Measurements from ENCODE around the gene C11orf68.
"Not testable (repeated sequence)": the region's sequence is repeated elsewhere in the genome, so short reads cannot be mapped to it uniquely, and the experiment has no call there.

C11orf68 gene

GRCh38 chr11:65954771-65955170 lies 35.9 kb upstream of the C11orf68 start:
- Histone ChIP-seq H3K27ac (ENCODE audit: low read depth, low read length) (no peak overlapping the region), H3K4me1 (ENCODE audit: control insufficient read depth, insufficient read depth, low read length) (0 out of 2 replicates have a peak, but pooled peaks cover 8% of the 10 kb centered on the region), H3K4me3 (ENCODE audit: low read depth, low read length) (no peak overlapping the region), H3K9me3 (ENCODE audit: control insufficient read depth, insufficient read depth, low read depth, low read length) (no peaks in the 10 kb centered on the region), H3K27me3 (ENCODE audit: control insufficient read depth, insufficient read depth, low read length) (no peaks in the 10 kb centered on the region), H3K36me3 (ENCODE audit: control insufficient read depth, insufficient read depth, low read length) (no peaks in the 10 kb centered on the region), H3K9ac (ENCODE audit: low read length) (no peak overlapping the region)

GRCh38 chr11:65953471-65953870 lies 34.6 kb upstream of the C11orf68 start:
- H3K27me3 ChIP-seq (ENCODE audit: control insufficient read depth, insufficient read depth, low read length), result no peaks in the 10 kb centered on the region
- H3K4me3 ChIP-seq (ENCODE audit: low read depth, low read length), result no peak overlapping the region
- 0 out of 2 replicates have a peak overlapping the region, but pooled peaks have one; percentile 34 for H3K27ac ChIP-seq (ENCODE audit: low read depth, low read length)
- no peak overlapping the region for H3K9ac ChIP-seq (ENCODE audit: low read length)
- H3K36me3 ChIP-seq (ENCODE audit: control insufficient read depth, insufficient read depth, low read length), result no peaks in the 10 kb centered on the region
- no peaks in the 10 kb centered on the region for H3K9me3 ChIP-seq (ENCODE audit: control insufficient read depth, insufficient read depth, low read depth, low read length)
- 0 out of 2 replicates have a peak, but pooled peaks cover 4% of the 10 kb centered on the region for H3K4me1 ChIP-seq (ENCODE audit: control insufficient read depth, insufficient read depth, low read length)

- no peaks in the 10 kb centered on the region for H3K36me3 ChIP-seq (ENCODE audit: control insufficient read depth, insufficient read depth, low read length)
- peaks cover 9% of the 10 kb centered on the region; the same call in 1 of the 2 replicates for H3K4me1 ChIP-seq (ENCODE audit: control insufficient read depth, insufficient read depth, low read length)
- H3K27me3 ChIP-seq (ENCODE audit: control insufficient read depth, insufficient read depth, low read length), result no peaks in the 10 kb centered on the region
- no peak overlapping the region for H3K27ac ChIP-seq (ENCODE audit: low read depth, low read length)
- H3K4me3 ChIP-seq (ENCODE audit: low read depth, low read length), result no peak overlapping the region
- no peaks in the 10 kb centered on the region for H3K9me3 ChIP-seq (ENCODE audit: control insufficient read depth, insufficient read depth, low read depth, low read length)
- no peak overlapping the region for H3K9ac ChIP-seq (ENCODE audit: low read length)
These were observed 33.2 kb upstream of the C11orf68 start for GRCh38 chr11:65952052-65952521.

GRCh38 chr11:65951641-65952040 lies 32.8 kb upstream of the C11orf68 start:
- H3K27ac ChIP-seq (ENCODE audit: low read depth, low read length); H3K4me3 ChIP-seq (ENCODE audit: low read depth, low read length); H3K36me3 ChIP-seq (ENCODE audit: control insufficient read depth, insufficient read depth, low read length); H3K27me3 ChIP-seq (ENCODE audit: control insufficient read depth, insufficient read depth, low read length); H3K9ac ChIP-seq (ENCODE audit: low read length); H3K9me3 ChIP-seq (ENCODE audit: control insufficient read depth, insufficient read depth, low read depth, low read length): not testable (repeated sequence)
- peaks cover 13% of the 10 kb centered on the region for H3K4me1 ChIP-seq (ENCODE audit: control insufficient read depth, insufficient read depth, low read length)

GRCh38 chr11:65950711-65951110 lies 31.8 kb upstream of the C11orf68 start:
- not testable (repeated sequence) for H3K4me3 ChIP-seq (ENCODE audit: low read depth, low read length); H3K9me3 ChIP-seq (ENCODE audit: control insufficient read depth, insufficient read depth, low read depth, low read length); H3K9ac ChIP-seq (ENCODE audit: low read length); H3K27me3 ChIP-seq (ENCODE audit: control insufficient read depth, insufficient read depth, low read length); H3K36me3 ChIP-seq (ENCODE audit: control insufficient read depth, insufficient read depth, low read length); H3K27ac ChIP-seq (ENCODE audit: low read depth, low read length)
- H3K4me1 ChIP-seq (ENCODE audit: control insufficient read depth, insufficient read depth, low read length), result peaks cover 20% of the 10 kb centered on the region

- H3K27ac ChIP-seq (ENCODE audit: low read depth, low read length), result no peak overlapping the region
- peak overlapping the region; percentile 33 for H3K9ac ChIP-seq (ENCODE audit: low read length)
- no peaks in the 10 kb centered on the region for H3K9me3 ChIP-seq (ENCODE audit: control insufficient read depth, insufficient read depth, low read depth, low read length)
- H3K4me1 ChIP-seq (ENCODE audit: control insufficient read depth, insufficient read depth, low read length), result peaks cover 22% of the 10 kb centered on the region
- no peaks in the 10 kb centered on the region for H3K27me3 ChIP-seq (ENCODE audit: control insufficient read depth, insufficient read depth, low read length)
- no peak overlapping the region for H3K4me3 ChIP-seq (ENCODE audit: low read depth, low read length)
- H3K36me3 ChIP-seq (ENCODE audit: control insufficient read depth, insufficient read depth, low read length), result no peaks in the 10 kb centered on the region
These were observed 28.8 kb upstream of the C11orf68 start for GRCh38 chr11:65947603-65948125.

- H3K4me3 ChIP-seq (ENCODE audit: low read depth, low read length), result no peak overlapping the region
- no peak overlapping the region for H3K27ac ChIP-seq (ENCODE audit: low read depth, low read length)
- H3K4me1 ChIP-seq (ENCODE audit: control insufficient read depth, insufficient read depth, low read length), result peaks cover 22% of the 10 kb centered on the region
- no peaks in the 10 kb centered on the region for H3K27me3 ChIP-seq (ENCODE audit: control insufficient read depth, insufficient read depth, low read length)
- H3K36me3 ChIP-seq (ENCODE audit: control insufficient read depth, insufficient read depth, low read length), result no peaks in the 10 kb centered on the region
- no peaks in the 10 kb centered on the region for H3K9me3 ChIP-seq (ENCODE audit: control insufficient read depth, insufficient read depth, low read depth, low read length)
- peak overlapping the region; percentile 42 for H3K9ac ChIP-seq (ENCODE audit: low read length)
These were observed 28.3 kb upstream of the C11orf68 start for GRCh38 chr11:65947133-65947532.

- no peaks in the 10 kb centered on the region for H3K36me3 ChIP-seq (ENCODE audit: control insufficient read depth, insufficient read depth, low read length)
- H3K9me3 ChIP-seq (ENCODE audit: control insufficient read depth, insufficient read depth, low read depth, low read length), result no peaks in the 10 kb centered on the region
- no peak overlapping the region for H3K27ac ChIP-seq (ENCODE audit: low read depth, low read length)
- H3K27me3 ChIP-seq (ENCODE audit: control insufficient read depth, insufficient read depth, low read length), result no peaks in the 10 kb centered on the region
- peak overlapping the region; percentile 42 for H3K9ac ChIP-seq (ENCODE audit: low read length)
- H3K4me3 ChIP-seq (ENCODE audit: low read depth, low read length), result 0 out of 2 replicates have a peak overlapping the region, but pooled peaks have one; percentile 48
- H3K4me1 ChIP-seq (ENCODE audit: control insufficient read depth, insufficient read depth, low read length), result peaks cover 22% of the 10 kb centered on the region
These were observed 27.8 kb upstream of the C11orf68 start for GRCh38 chr11:65946655-65947054.

GRCh38 chr11:65945941-65946558 lies 27.2 kb upstream of the C11orf68 start:
- Histone ChIP-seq H3K27ac (ENCODE audit: low read depth, low read length) (peak overlapping the region; percentile 15; the same call in 1 of the 2 replicates), H3K4me3 (ENCODE audit: low read depth, low read length) (peak overlapping the region; percentile 48), H3K9ac (ENCODE audit: low read length) (peak overlapping the region; percentile 46), H3K27me3 (ENCODE audit: control insufficient read depth, insufficient read depth, low read length) (no peaks in the 10 kb centered on the region), H3K36me3 (ENCODE audit: control insufficient read depth, insufficient read depth, low read length) (no peaks in the 10 kb centered on the region), H3K4me1 (ENCODE audit: control insufficient read depth, insufficient read depth, low read length) (peaks cover 28% of the 10 kb centered on the region), H3K9me3 (ENCODE audit: control insufficient read depth, insufficient read depth, low read depth, low read length) (no peaks in the 10 kb centered on the region)

GRCh38 chr11:65945430-65945911 lies 26.6 kb upstream of the C11orf68 start, which contains the start of gene TSGA10IP:
Gene TSGA10IP, plus strand, starts transcription at chr11:65945480. Its CDS starts 196 bp downstream, at chr11:65945676.
- Histone ChIP-seq H3K36me3 (ENCODE audit: control insufficient read depth, insufficient read depth, low read length) (no peaks in the 10 kb centered on the region), H3K27me3 (ENCODE audit: control insufficient read depth, insufficient read depth, low read length) (no peaks in the 10 kb centered on the region), H3K4me3 (ENCODE audit: low read depth, low read length) (peak within 1 kb of the TSS; percentile 48), H3K9ac (ENCODE audit: low read length) (peak within 1 kb of the TSS; percentile 46), H3K9me3 (ENCODE audit: control insufficient read depth, insufficient read depth, low read depth, low read length) (no peaks in the 10 kb centered on the region), H3K27ac (ENCODE audit: low read depth, low read length) (peak within 1 kb of the TSS; percentile 15; the same call in 1 of the 2 replicates), H3K4me1 (ENCODE audit: control insufficient read depth, insufficient read depth, low read length) (peaks cover 28% of the 10 kb centered on the region)

- Histone ChIP-seq H3K27me3 (ENCODE audit: control insufficient read depth, insufficient read depth, low read length) (no peaks in the 10 kb centered on the region), H3K36me3 (ENCODE audit: control insufficient read depth, insufficient read depth, low read length) (no peaks in the 10 kb centered on the region), H3K9me3 (ENCODE audit: control insufficient read depth, insufficient read depth, low read depth, low read length) (no peaks in the 10 kb centered on the region), H3K9ac (ENCODE audit: low read length) (no peak overlapping the region), H3K4me3 (ENCODE audit: low read depth, low read length) (no peak overlapping the region), H3K4me1 (ENCODE audit: control insufficient read depth, insufficient read depth, low read length) (peaks cover 28% of the 10 kb centered on the region), H3K27ac (ENCODE audit: low read depth, low read length) (no peak overlapping the region)
These were observed 25.9 kb upstream of the C11orf68 start for GRCh38 chr11:65944767-65945166.
